Left ventricle myocardium superior (tissue), 1 donor: ENCODE measurements around the gene SLC16A3. TPM values are rescaled to one million over a fixed set of nuclear protein-coding genes. Genes with fewer than 3 reads are reported as not detected.
"Not testable (repeated sequence)": the region's sequence is repeated elsewhere in the genome, so short reads cannot be mapped to it uniquely, and the experiment has no call there.

Experiments used
- ATAC-seq: fragments of 200-7000 bp; cut with Tn5 transposase; one replicate; pipeline ENCODE4 v1.9.1; 2020; ENCODE audit warnings: mild to moderate bottlenecking, moderate library complexity
- DNase-seq: peaks from one replicate; pipeline ENCODE4 v3.0.0-alpha.2; 2020
- intact Hi-C: fragments of 100-400 bp; cut with micrococcal nuclease; formaldehyde crosslinking; loops from one replicate; pipeline ENCODE4 v1.11.0; 2022
- long read RNA-seq: library from polyadenylated mRNA; unstranded; transcript quantifications from one replicate; pipeline ENCODE4 v2.0.0, GENCODE V29; 2021
- total RNA-seq: library from RNA; stranded (reverse); fragmentation: NEBNext Ultra II Directional; extraction: Animal tissue kit (Norgen Biotek cat#: 25700); gene quantifications from one replicate; pipeline ENCODE4 v1.2.1, GENCODE V29; 2021
- donor health status: DM: no; HTN: yes; CAD: no; lungs with severe emphysema.

The SLC16A3 gene
- total RNA-seq: 7.8 TPM
- long read RNA-seq, partial matches to known transcripts: 1 of 4 reads
- long read RNA-seq, other reads (novel, unspliced or antisense): 0 of 4 reads

GRCh38 chr17:82228842-82229697 lies at the start of gene SLC16A3:
SLC16A3 (plus strand) TSS chr17:82229042; CDS start chr17:82236009, 6,967 bp downstream.
- DNase-seq (peak; percentile 85), ATAC-seq (peak; percentile 5)
- intact Hi-C loops: no loop called here

GRCh38 chr17:82179412-82179811 lies 49.4 kb upstream of the SLC16A3 start:
- ATAC-seq (no peak), DNase-seq (no peak)
- intact Hi-C loops: no loop called here

- intact Hi-C loops: no loop called here
- DNase-seq (no peak), ATAC-seq (no peak)
Measured at GRCh38 chr17:82179946-82180475, 48.8 kb upstream of the SLC16A3 start.

- ATAC-seq (no peak), DNase-seq (no peak)
- intact Hi-C loops: no loop called here
Measured at GRCh38 chr17:82180776-82181528, 47.9 kb upstream of the SLC16A3 start.

- DNase-seq: no peak
- intact Hi-C loops: no loop called here
- no peak for ATAC-seq
Measured at GRCh38 chr17:82184761-82185160, 44.1 kb upstream of the SLC16A3 start.

- no peak for DNase-seq
- ATAC-seq: no peak
- intact Hi-C loops: no loop called here
Measured at GRCh38 chr17:82186221-82186620, 42.6 kb upstream of the SLC16A3 start.

GRCh38 chr17:82187500-82187899 lies 41.3 kb upstream of the SLC16A3 start:
- ATAC-seq (no peak), DNase-seq (no peak)
- intact Hi-C loops: no loop called here

GRCh38 chr17:82188001-82188961 lies 40.6 kb upstream of the SLC16A3 start:
- ATAC-seq (no peak), DNase-seq (no peak)
- intact Hi-C loops: no loop called here

- ATAC-seq, DNase-seq, intact Hi-C loops: not testable (repeated sequence)
Measured at GRCh38 chr17:82193050-82193449, 35.8 kb upstream of the SLC16A3 start.

GRCh38 chr17:82193520-82194220 lies 35.2 kb upstream of the SLC16A3 start:
- DNase-seq (peak; percentile 46), ATAC-seq (peak; percentile 59)

GRCh38 chr17:82194765-82195164 lies 34.1 kb upstream of the SLC16A3 start:
- intact Hi-C loops: no loop called here
- DNase-seq: no peak
- ATAC-seq: no peak

More at GRCh38 chr17:82193520-82194220, 35.2 kb upstream of the SLC16A3 start:
- intact Hi-C loops: no loop called here

- DNase-seq (no peak), ATAC-seq (peak; percentile 62)
- intact Hi-C loops: no loop called here
Measured at GRCh38 chr17:82195675-82196672, 32.9 kb upstream of the SLC16A3 start.

GRCh38 chr17:82198092-82198491 lies 30.8 kb upstream of the SLC16A3 start:
- no peak for ATAC-seq
- intact Hi-C loops: no loop called here
- DNase-seq: no peak

- ATAC-seq: no peak
- intact Hi-C loops: no loop called here
Measured at GRCh38 chr17:82199496-82199895, 29.3 kb upstream of the SLC16A3 start.

GRCh38 chr17:82200135-82200534 lies 28.7 kb upstream of the SLC16A3 start:
- DNase-seq (no peak), ATAC-seq (no peak)
- intact Hi-C loops: no loop called here

More at GRCh38 chr17:82199496-82199895, 29.3 kb upstream of the SLC16A3 start:
- DNase-seq: no peak

GRCh38 chr17:82200743-82201497 lies 27.9 kb upstream of the SLC16A3 start:
- no peak for ATAC-seq
- intact Hi-C loops: no loop called here
- no peak for DNase-seq
